NT2/D1 (cell line): Measurements from ENCODE around the gene WDR6.

Experiments
- DNase-seq: peaks from one replicate; pipeline ENCODE4 v3.0.0-alpha.2; 2011; ENCODE audit warnings: low read depth, low spot score
- H3K27me3 ChIP-seq: 2 replicates; pipeline ENCODE4 v1.6.0; 2011; ENCODE audit warnings: mild to moderate bottlenecking; ENCODE audit not compliant: insufficient read length, insufficient read depth
- H3K36me3 ChIP-seq: 2 replicates; pipeline ENCODE4 v1.6.1; 2011; ENCODE audit warnings: mild to moderate bottlenecking, low read length, mixed read lengths; ENCODE audit not compliant: insufficient read depth, insufficient read length
- H3K4me1 ChIP-seq: 2 replicates; pipeline ENCODE4 v1.5.1; 2011; ENCODE audit not compliant: insufficient read depth, insufficient read length
- H3K4me3 ChIP-seq: 2 replicates; pipeline ENCODE4 v1.5.1; 2011; ENCODE audit warnings: low read depth; ENCODE audit not compliant: insufficient read length
- H3K9ac ChIP-seq: 2 replicates; pipeline ENCODE4 v1.6.0; 2011; ENCODE audit warnings: low read depth; ENCODE audit not compliant: insufficient read length
- H3K9me3 ChIP-seq: 2 replicates; pipeline ENCODE4 v1.5.1; 2011; ENCODE audit warnings: mild to moderate bottlenecking, low read length; ENCODE audit not compliant: insufficient read depth
- SUZ12 ChIP-seq: IDR thresholded peaks from 2 replicates; pipeline ENCODE4 v1.6.1; 2011; ENCODE audit not compliant: insufficient read length, insufficient read depth; ENCODE audit errors: extremely low read depth
- YY1 ChIP-seq: IDR thresholded peaks from 2 replicates; pipeline ENCODE4 v1.6.1; 2011; ENCODE audit not compliant: insufficient read length, insufficient read depth
- ZNF274 ChIP-seq: IDR thresholded peaks from 2 replicates; pipeline ENCODE4 v1.6.1; 2011; ENCODE audit warnings: mild to moderate bottlenecking, low read depth, low read length

WDR6 gene

DNA sequence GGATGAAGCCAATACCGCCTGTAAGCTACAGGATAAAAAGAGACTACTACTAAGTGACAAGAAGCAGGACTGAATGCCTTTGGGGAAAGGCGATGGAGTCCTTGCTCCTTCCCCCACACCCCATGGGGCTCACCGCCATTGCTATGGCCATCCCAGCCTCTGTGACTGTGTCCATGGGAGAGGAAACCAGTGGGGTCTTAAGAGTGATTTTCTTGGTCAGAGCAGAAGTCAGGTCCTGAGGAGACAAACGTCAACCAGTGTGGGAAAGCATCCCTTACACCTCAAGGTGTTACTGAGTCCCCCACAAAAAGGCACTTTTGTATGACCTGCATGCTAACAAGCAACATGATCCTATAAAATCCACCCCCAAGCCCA lies 21.1 kb downstream of the WDR6 start:
- Histone ChIP-seq H3K27me3 (no peaks in the 10 kb centered on the region), H3K4me3 (peak overlapping the region; percentile 77), H3K9me3 (no peaks in the 10 kb centered on the region), H3K36me3 (peaks cover 90% of the 10 kb centered on the region), H3K4me1 (peaks cover 20% of the 10 kb centered on the region), H3K9ac (peak overlapping the region; percentile 99)
- TF ChIP-seq YY1, result no peak
- TF ChIP-seq SUZ12, result no peak
- no peak for TF ChIP-seq ZNF274
- no peak for DNase-seq

DNA sequence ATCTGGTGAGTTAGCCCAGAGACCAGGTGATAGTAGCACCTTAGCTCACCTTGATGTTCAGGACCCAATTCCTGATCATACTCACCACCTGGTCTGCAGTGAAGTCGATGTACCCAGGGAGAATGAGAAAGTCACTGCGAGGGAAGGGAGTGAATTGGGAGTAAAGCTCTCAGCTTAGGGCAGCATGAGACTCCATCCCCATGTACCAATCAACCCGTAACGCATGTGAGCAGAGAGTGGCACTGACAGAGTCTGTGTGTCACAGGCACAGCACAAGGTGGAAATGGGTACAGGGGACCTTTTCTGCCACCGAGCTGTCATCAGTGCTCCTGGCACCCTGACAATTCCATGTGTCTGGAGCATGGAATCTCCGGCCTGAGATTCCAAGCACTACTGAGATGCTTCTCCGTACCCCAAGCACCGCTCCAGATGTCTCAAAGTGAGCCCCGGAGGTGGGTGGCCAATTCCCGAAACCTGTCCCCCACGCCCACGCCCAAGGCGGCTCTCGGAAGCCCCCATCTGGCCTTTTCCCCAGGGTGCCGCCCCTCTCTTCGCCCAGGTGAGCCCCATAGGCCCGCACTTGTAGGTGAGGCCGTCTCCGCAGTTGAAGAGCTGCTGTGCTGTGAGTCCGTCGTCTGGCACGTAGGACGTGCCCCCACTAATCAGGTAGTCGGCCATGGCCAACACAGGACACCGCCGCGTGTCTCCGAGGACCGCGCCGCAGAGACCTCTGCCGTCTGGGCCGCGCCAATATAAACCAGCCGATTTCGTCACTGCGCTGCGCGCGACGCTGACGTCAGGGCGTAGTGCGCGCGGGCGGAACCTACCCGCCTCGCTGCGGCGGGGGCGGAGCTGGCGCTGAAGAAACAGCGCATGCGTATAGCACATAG lies 21.7 kb downstream of the WDR6 start, which contains the start of gene IMPDH2:
IMPDH2 (minus strand) TSS at position 726 of the 890 bp plus-strand sequence; CDS start at position 678, 48 bp downstream.
- TF ChIP-seq YY1 (no peak), SUZ12 (no peak), ZNF274 (no peak)
- Histone ChIP-seq H3K27me3 (no peaks in the 10 kb centered on the region), H3K9me3 (no peaks in the 10 kb centered on the region), H3K36me3 (peaks cover 87% of the 10 kb centered on the region), H3K4me1 (peaks cover 20% of the 10 kb centered on the region), H3K4me3 (peak within 1 kb of the TSS; percentile 77), H3K9ac (peak within 1 kb of the TSS; percentile 99)
- peak; percentile 91 for DNase-seq

DNA sequence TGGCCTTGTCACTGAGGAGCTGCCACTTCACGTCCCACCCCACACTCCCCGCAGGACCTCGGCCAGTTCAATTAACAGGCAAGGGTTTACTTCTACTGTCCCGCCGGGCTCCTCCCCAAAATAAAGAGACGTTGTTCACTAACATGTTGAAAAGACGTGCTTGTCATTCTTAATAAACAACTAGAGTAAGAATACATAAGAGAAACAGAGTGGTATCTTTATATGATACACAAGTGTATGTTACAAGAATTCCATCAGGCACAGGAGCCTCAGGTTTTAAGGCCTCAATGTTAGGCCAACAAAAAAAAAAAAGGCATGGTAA lies 22.3 kb downstream of the WDR6 start:
- H3K9me3 ChIP-seq, result no peaks in the 10 kb centered on the region
- no peak for DNase-seq
- TF ChIP-seq SUZ12 (no peak), ZNF274 (no peak), YY1 (no peak)
- H3K27me3 ChIP-seq, result no peaks in the 10 kb centered on the region
- peak overlapping the region; percentile 77 for H3K4me3 ChIP-seq
- peaks cover 19% of the 10 kb centered on the region for H3K4me1 ChIP-seq
- peaks cover 87% of the 10 kb centered on the region for H3K36me3 ChIP-seq
- peak overlapping the region; percentile 99 for H3K9ac ChIP-seq

DNA sequence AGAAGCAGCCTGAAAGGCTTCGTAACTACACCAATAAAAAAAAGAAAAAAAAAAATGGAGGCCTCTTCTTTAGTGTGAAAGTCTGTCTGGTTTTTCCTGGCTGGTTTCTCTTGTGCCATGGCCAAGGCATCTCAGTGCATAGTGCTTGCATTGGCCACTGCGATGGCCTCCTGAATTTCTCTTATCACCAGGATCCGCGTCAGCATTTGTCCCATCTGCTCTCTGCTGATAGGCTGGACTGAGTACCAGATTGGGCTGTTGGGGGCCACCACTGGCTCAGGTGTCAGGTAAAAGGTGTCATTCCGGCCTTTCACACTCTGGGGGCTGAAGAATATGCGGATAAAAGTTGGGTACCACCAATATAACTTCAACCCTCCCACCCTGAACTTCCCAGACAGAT lies 23.1 kb downstream of the WDR6 start:
- no peak for TF ChIP-seq ZNF274
- no peak for TF ChIP-seq SUZ12
- no peak for TF ChIP-seq YY1
- Histone ChIP-seq H3K27me3 (no peaks in the 10 kb centered on the region), H3K4me3 (no peak overlapping the region), H3K9ac (no peak overlapping the region), H3K4me1 (peaks cover 15% of the 10 kb centered on the region), H3K36me3 (peaks cover 87% of the 10 kb centered on the region), H3K9me3 (no peaks in the 10 kb centered on the region)
- DNase-seq, result no peak

DNA sequence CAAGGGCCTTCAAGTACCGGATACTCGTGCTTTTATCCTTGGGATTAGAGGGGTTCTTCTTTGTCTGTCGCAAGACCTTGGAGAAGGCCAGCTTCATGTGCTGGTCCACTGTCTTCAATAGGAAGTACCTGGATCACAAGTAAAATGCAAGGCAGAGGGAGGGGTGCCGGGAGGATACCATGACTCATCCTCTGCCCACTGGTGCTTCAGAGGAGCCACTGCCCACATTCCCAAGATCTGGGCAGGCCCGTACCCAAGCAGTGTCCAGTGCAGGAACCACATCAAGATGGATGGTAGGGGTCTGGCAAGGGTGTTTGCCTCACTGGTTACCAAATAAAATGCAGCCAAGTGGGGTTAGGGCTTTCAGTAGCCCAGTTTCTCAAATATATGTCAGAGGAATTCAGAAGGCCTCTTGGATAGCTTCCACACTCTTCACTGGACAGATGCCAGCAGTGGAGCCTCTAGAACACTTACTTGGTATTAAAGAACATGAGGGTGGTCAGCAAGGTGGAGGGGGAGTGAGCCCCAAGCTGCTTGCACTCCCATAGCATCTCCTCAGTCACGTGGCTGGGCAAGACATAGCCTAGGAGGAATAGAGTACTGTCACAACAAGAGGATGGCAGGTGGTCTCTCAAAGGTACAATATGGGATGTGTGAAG lies 25.6 kb downstream of the WDR6 start:
- no peak for DNase-seq
- Histone ChIP-seq H3K36me3 (peaks cover 83% of the 10 kb centered on the region), H3K4me3 (no peak overlapping the region), H3K9me3 (no peaks in the 10 kb centered on the region), H3K4me1 (peaks cover 7% of the 10 kb centered on the region), H3K9ac (no peak overlapping the region), H3K27me3 (no peaks in the 10 kb centered on the region)
- TF ChIP-seq SUZ12 (no peak), YY1 (no peak), ZNF274 (no peak)

DNA sequence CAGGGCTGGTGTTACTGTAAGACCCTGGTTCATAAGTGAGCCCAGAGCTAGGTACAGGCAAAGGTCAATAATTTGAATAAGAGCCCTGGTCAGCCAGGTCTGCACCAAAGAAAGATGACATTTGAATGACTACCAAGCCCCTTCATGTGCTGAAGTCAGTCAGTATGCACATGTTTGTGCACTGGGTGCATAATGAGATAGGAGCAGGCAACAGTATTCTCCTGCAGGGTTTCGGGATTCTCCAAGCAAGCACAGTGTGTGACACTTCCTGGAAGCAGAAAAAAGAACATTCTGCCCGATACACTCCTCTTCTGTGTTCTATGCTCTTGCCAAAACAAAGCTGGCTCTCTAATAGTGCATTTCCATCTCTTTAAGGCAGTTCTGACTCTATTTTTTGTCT lies 27.5 kb downstream of the WDR6 start:
- no peak for DNase-seq
- TF ChIP-seq ZNF274, result no peak
- no peak for TF ChIP-seq SUZ12
- no peak for TF ChIP-seq YY1
- H3K4me3 ChIP-seq, result no peak overlapping the region
- H3K9me3 ChIP-seq, result no peaks in the 10 kb centered on the region
- no peaks in the 10 kb centered on the region for H3K27me3 ChIP-seq
- peak overlapping the region; percentile 18 for H3K9ac ChIP-seq
- H3K36me3 ChIP-seq, result peaks cover 90% of the 10 kb centered on the region
- no peaks in the 10 kb centered on the region for H3K4me1 ChIP-seq

DNA sequence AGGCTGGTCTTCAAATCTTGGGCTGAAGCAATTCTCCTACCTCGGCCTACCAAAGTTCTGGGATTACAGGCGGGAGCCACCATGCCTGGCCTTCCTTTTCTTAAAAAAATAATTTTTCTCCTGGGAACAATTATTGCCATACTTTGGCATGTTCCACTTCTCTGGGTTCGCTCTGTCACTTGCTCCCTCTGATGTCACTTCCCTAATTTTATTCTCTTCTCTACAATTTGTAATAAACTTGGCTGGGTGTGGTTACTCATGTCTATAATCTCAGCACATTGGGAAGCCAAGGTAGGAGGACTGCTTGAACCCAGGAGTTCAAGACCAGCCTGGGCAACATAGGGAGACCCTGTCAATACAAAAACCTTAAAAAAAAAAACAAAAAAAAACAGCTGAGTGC lies 28.1 kb downstream of the WDR6 start:
- no peaks in the 10 kb centered on the region for H3K9me3 ChIP-seq
- TF ChIP-seq ZNF274 (no peak), SUZ12 (no peak)
- peaks cover 90% of the 10 kb centered on the region for H3K36me3 ChIP-seq
- no peak overlapping the region for H3K4me3 ChIP-seq
- H3K9ac ChIP-seq, result no peak overlapping the region
- no peaks in the 10 kb centered on the region for H3K27me3 ChIP-seq
- no peak for DNase-seq
- no peaks in the 10 kb centered on the region for H3K4me1 ChIP-seq

DNA sequence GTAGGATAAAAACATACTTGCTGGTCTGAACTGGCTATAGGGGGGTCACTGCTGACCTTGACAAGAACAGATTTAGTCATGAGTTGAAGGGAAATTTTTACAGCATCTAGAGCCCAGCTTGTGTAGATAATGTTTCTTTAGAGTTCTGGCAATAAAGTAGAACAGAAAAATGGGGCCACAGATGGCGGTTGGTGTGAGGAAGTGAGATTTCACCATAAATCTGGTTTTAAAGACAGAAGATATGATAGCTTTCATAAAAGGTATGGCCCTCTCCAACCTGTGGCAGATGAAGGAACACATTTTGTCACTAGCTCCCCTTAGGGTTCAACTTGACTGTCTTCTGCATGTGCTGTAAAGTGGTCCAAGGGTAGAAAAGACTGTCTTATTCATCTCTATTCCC lies 46.4 kb downstream of the WDR6 start:
- Histone ChIP-seq H3K27me3 (no peaks in the 10 kb centered on the region), H3K4me3 (no peak overlapping the region), H3K9me3 (no peaks in the 10 kb centered on the region), H3K36me3 (peaks cover 79% of the 10 kb centered on the region), H3K9ac (no peak overlapping the region), H3K4me1 (no peaks in the 10 kb centered on the region)
- DNase-seq, result no peak
- TF ChIP-seq SUZ12 (no peak), YY1 (no peak), ZNF274 (no peak)
